Effector CD8-positive, alpha-beta T cell (primary cell): ENCODE results near the gene FAM72A.
"Not testable (repeated sequence)": the region's sequence is repeated elsewhere in the genome, so short reads cannot be mapped to it uniquely, and the experiment has no call there.

Source experiments
- DNase-seq: peaks from one replicate; lab custom pipeline; 2025; lab: John Stamatoyannopoulos, UW

The FAM72A gene

DNA sequence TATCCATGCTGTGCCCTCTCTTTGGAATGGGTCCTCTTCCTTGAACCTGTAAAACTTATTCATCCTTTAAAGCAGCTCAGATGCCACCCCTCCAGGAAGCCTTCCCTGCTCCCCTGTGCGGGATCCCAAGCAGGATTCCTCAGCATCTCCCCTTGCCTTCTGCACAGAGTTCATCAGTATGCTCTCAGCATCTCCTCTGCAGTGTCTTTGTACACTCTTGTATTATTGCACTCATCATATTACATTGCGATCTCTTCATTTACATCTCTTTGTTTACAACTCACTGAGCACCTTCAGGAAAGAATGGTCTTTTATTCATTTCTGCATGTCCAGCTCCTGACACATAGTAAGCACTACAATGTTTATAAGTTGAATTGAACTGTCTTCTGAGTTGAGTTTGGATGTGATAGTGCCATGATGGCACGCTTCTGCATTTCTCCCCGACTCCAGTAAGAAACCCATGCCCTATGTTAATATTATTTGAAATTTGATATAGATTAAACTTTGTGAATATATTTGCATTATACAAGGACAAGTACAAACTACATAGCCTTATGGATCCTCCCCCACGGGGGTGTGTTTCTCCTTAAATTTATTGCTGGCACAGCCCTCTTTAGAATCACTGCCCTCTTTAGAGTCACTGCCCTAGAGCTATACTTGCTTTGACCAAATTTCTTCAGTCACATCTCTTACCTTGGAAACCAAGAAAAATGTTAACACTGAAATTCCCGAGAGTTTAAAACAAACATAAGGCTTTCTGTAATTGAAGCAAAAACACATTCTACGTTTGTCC lies 13.2 kb upstream of the FAM72A start:
- DNase-seq = not testable (repeated sequence)

- not testable (repeated sequence) for DNase-seq
Measured at GRCh38 chr1:206210802-206211201, 8.2 kb upstream of the FAM72A start.

DNA sequence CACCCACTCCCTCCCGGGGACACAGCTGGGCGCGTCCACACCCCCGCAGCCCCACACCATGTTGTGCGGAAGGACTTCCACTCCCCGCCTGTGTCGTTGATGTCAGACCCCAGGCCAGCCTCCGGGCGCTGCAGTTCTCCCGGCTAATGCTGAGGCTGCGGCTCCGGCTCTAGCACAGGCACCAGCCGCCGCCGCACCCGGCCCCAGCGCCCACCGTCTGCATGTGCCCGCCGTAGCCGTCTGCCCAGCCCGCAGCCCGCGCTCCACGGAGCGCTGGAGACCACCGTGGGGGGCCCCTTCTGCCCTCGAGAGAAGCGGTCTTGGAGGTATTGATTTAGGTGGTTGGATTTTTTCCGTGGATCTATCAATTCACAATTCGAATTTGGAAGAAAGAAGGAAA lies 2.9 kb upstream of the FAM72A start:
- not testable (repeated sequence) for DNase-seq

DNA sequence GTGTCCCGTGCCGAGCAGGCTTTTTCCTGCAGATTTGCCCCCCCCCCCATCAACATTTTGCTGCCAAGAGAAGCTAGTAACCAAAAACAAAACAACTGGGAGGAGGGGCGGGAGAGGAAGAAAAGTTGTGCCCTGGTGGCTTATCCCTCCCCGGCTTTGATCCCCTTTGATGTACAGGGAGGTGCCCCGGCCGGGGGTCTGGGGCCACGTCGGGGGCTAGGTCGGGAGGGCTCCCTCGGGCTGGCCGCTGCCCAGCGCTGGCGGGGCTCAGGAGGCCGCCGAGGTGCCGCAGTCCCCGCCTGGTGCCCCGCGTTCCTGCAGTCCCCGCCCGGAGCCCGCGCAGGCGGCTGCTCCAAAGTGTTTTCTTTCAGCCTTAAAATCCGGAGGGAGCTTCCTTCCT lies 2.2 kb upstream of the FAM72A start:
- DNase-seq = not testable (repeated sequence)

- DNase-seq = not testable (repeated sequence)
Measured at GRCh38 chr1:206204159-206204511, 1.5 kb upstream of the FAM72A start.

DNA sequence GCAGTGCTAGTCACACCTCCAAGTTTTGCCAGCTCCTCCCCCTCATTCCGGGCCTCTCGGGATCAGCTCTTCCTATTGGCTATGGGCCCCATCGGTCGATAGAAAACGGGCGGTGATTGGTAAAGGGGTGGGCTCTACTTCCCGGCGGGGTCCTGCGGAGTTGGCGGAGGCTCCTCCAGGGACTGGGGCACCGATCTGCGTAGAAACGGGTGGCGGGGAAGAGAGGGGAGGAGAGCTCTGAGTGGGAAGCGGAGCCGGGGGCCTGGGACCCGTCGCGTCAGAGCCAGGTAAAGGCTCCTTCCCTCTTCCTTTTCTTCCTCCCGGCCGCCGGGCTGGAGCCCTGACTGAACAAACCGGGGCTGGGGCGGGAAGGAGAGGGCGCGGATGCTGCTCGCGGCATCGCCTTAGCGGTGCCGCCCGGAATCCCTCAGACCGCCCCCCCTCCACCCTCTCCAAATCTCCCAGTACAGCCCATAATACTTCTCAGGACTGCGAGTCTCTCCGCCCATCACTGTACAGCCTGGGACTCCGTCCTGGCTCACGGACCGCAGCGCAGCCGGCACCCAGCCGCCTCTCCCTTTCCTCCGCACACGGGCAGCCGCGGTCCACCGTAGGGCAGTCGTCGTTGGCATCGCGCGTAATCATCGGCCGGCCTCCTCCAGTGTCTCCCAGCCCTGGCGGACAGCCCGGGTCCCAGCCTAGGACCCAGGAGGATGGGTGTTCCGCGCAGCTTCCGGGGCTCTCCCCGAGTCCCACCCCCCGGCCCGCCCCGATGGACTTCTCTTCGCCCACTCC lies 922 bp upstream of the FAM72A start, which contains the start of gene SRGAP2:
TSS of gene SRGAP2 (plus strand) at position 178 of the 795 bp plus-strand sequence. CDS start 2,430 bp downstream, outside the sequence.
- not testable (repeated sequence) for DNase-seq

- DNase-seq = not testable (repeated sequence)
Measured at GRCh38 chr1:206196748-206197424, 5.8 kb downstream of the FAM72A start.

DNA sequence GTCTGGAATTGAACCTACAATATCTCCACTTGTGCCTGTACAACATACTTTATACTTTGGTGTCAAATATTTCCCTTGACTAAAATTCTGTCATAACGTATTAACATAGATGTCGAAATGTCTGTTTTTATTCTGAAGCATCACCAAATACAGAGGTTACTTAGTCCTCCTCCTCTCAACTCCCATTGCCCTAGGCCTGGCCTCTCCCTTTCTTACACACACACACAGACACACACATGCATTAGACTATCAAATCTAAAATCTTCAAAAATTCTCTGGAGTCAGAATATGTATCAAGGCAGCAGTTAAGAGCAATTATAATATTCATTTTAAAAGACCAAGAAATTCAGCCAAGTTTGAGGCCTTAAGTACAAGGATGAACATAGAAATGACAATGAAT lies 7.5 kb downstream of the FAM72A start:
- DNase-seq = not testable (repeated sequence)

DNA sequence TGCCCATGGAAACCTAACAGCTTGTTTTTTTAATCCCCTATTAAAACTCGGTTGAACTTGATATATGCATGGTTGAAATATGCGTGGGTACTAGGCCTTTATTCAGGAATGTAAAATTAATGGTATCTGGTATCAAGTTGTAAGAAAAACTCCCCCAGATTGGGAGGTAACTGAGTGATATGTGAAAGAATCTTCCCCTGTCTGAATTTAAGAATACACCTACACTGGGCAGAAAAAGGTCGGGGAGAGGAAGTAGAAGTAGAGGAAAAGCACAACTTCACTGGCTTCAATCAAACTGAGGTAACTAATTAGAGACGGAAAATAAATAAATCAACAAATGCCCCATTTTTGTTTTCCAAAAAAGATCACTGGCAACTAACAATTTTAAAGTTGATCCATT lies 15.8 kb downstream of the FAM72A start:
- DNase-seq = not testable (repeated sequence)

DNA sequence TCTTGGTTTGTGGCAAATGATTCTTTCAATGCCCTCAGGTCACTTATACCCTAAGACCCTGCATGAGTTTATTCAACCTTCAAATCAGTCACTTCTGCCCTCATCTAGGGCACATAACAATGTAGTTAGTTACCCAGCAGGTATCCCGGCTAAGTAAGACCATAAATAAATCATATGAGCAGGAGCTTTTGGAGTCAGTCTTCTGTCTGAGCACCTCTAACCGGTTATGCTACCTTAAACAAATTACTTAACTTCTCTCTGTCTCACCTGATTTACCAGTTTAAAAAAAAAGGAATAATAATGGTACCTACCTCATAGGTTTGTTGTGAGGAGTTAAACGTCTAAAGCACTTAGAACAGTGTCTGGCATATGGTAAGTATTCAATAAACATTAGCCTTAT lies 16.9 kb downstream of the FAM72A start:
- not testable (repeated sequence) for DNase-seq

DNA sequence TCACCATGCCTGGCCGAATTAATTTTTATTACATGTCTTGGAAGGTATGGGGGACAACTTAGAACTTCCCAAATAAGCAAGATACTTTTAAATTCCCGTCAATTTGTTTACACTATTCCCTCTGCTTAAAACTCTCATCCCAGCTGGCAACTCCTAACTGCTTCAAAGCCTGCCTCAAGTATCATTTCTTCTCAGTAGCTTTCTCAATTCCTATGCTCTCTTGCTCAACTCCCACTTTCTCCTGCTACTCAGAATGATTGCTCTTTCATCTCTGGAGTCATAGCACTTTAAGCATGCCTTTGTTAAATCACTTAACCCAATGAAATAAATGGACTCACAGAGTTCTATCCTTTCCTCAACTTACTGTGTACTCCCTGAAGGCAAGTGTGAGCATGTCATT lies 18.9 kb downstream of the FAM72A start:
- not testable (repeated sequence) for DNase-seq

DNA sequence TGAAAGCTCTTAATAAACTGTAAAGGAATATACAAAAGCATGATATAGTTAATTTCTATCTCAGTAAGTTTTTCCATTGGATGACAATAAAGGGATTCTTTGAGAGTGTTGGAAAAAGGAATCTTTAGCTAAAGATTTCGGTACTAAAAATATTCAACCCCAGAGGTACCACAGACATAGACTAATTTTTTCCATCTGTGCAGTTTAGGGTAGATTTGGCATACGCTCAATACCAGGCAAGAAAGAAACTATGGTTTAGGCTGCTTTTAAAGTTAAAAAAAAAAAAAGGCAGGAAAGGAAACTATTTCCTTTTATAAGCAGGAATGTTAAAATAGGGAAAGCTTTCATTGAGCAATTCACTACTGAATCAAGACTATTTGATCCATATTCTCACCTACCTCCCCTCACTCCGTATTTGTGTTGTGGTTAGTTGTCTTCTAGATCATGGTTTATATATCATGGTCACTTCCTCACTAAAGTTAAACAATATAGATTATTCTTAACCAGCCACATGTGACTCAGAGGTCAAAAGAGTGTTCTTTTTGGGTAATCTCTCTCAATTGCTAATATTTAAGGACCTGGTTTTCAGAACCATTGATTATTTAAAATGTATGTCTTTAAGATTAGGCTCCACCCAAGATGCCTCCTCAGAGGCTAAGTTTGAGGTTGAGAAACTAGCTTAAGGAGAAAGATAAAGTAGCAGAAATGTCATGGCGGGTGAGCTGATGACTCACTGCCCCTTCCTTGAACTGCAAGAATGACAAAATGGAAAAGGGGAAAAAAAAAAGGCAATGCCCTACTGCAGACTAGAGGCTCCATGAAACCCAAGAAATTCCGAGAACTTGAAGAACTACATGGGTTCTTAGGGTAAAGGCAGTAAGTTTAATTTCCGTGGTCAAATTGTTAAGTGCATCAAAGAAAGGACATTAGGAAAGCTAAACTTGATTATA lies 20.0 kb downstream of the FAM72A start:
- not testable (repeated sequence) for DNase-seq

DNA sequence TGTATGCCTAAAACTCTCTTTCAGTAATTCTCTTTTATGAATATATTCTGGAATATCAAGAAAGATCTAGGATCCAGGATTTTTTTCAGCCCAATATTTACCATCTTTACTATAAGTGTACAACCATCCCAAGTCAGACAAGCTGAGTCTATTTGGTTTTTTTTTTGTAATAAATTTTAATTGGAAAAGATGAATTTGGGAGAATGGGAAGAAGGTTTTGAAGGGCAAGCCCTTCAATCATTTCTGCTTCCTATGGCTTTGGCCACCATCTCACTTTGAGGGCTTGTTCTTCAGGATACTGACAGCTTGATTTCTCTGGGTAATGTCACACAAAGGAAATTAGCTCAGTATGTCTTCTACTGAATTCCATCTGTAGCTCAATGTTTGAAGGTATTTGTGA lies 23.0 kb downstream of the FAM72A start:
- DNase-seq = not testable (repeated sequence)

- DNase-seq = not testable (repeated sequence)
Measured at GRCh38 chr1:206178061-206178989, 24.3 kb downstream of the FAM72A start.

GRCh38 chr1:206176114-206176502 lies 26.5 kb downstream of the FAM72A start:
- not testable (repeated sequence) for DNase-seq

- not testable (repeated sequence) for DNase-seq
Measured at GRCh38 chr1:206175459-206176113, 27.1 kb downstream of the FAM72A start.

- DNase-seq = not testable (repeated sequence)
Measured at GRCh38 chr1:206174182-206174868, 28.3 kb downstream of the FAM72A start.

GRCh38 chr1:206173110-206173719 lies 29.4 kb downstream of the FAM72A start:
- not testable (repeated sequence) for DNase-seq
